Endothelial cell of umbilical vein (primary cell): Measurements from ENCODE around the gene CLDN16. TPM values are rescaled to one million over a fixed set of nuclear protein-coding genes. Genes with fewer than 3 reads are reported as not detected.

Experiments
- BruUV-seq: library from RNA; stranded (reverse); fragments of 400-500 nt; replicated peaks from 2 replicates; lab custom pipeline; 2021; lab: Mats Ljungman, UMichigan
- CTCF ChIA-PET: fragments of 300-600, 350-600 bp; sonication (Branson Sonifier 250); formaldehyde crosslinking; loops from one replicate; lab custom pipeline; 2021; ENCODE audit warnings: antibody characterized with exemption, inconsistent platforms; lab: Charles Lee
- POLR2A ChIA-PET: fragments of 300-600, 350-600 bp; sonication (Branson Sonifier 250); formaldehyde crosslinking; loops from one replicate; lab custom pipeline; 2021; ENCODE audit warnings: antibody characterized with exemption, inconsistent platforms; lab: Charles Lee
- DNase-seq: peaks from one replicate; pipeline ENCODE4 v3.0.0-alpha.2; 2011; ENCODE audit warnings: low read depth, low spot score
- FAIRE-seq: peaks from 2 replicates; lab custom pipeline; 2011; peaks lifted over from hg19 to GRCh38; lab: Jason Lieb, UNC
- H2AFZ ChIP-seq: 2 replicates; pipeline ENCODE4 v1.6.0; 2012; ENCODE audit warnings: low read depth, low read length, control low read depth, inconsistent platforms
- H3K27ac ChIP-seq: 2 replicates; pipeline ENCODE4 v1.5.1; 2011; ENCODE audit warnings: low read depth, mild to moderate bottlenecking, control low read depth, low read length, moderate library complexity; ENCODE audit not compliant: insufficient read depth
- H3K27me3 ChIP-seq, 2 experiments: 2 replicates each; pipeline versions ENCODE4 v1.6.0 to v1.6.1; 2011; ENCODE audit warnings: low read length in 2 of 2, mixed read lengths in 1 of 2; ENCODE audit not compliant: control insufficient read depth in 2 of 2, insufficient read depth in 2 of 2
- H3K36me3 ChIP-seq, 2 experiments: 2 replicates in 1 of 2; 3 replicates in 1 of 2; pipeline ENCODE4 v1.5.1; 2011; ENCODE audit warnings: low read length in 2 of 2, mild to moderate bottlenecking in 1 of 2, moderate library complexity in 1 of 2; ENCODE audit not compliant: control insufficient read depth in 2 of 2, insufficient read depth in 2 of 2; ENCODE audit errors: extremely low read depth in 1 of 2
- H3K4me1 ChIP-seq: 3 replicates; pipeline ENCODE4 v1.5.1; 2011; ENCODE audit warnings: mild to moderate bottlenecking, low read length; ENCODE audit not compliant: control insufficient read depth, insufficient read depth; ENCODE audit errors: extremely low read depth
- H3K4me2 ChIP-seq: 2 replicates; pipeline ENCODE4 v1.6.1; 2011; ENCODE audit warnings: low read length, control low read depth, mixed read lengths; ENCODE audit not compliant: insufficient read depth
- H3K4me3 ChIP-seq, 3 experiments: fragments of 200-600 bp in 1 of 3; sonication (generic), shearing (Covaris generic) in 1 of 3; replicated peaks in 1 of 3; 2 replicates each; pipeline ENCODE4 v1.5.1; 2011 to 2016; ENCODE audit warnings: control low read depth in 3 of 3, low read length in 3 of 3, mild to moderate bottlenecking in 2 of 3, inconsistent platforms in 1 of 3, low read depth in 1 of 3, moderate library complexity in 1 of 3; ENCODE audit not compliant: insufficient read depth in 1 of 3
- H3K79me2 ChIP-seq: 2 replicates; pipeline ENCODE4 v1.6.0; 2012; ENCODE audit warnings: low read length, inconsistent platforms; ENCODE audit not compliant: control insufficient read depth, insufficient read depth
- H3K9ac ChIP-seq: replicated peaks from 2 replicates; pipeline ENCODE3; 2011; ENCODE audit warnings: low read length, control low read depth; ENCODE audit not compliant: insufficient read depth; ENCODE audit errors: extremely low read depth
- H3K9me1 ChIP-seq: replicated peaks from 3 replicates; pipeline ENCODE4 v1.6.0; 2011; ENCODE audit warnings: mild to moderate bottlenecking, low read length; ENCODE audit not compliant: control insufficient read depth, insufficient read depth; ENCODE audit errors: extremely low read depth
- H3K9me3 ChIP-seq: replicated peaks from 2 replicates; pipeline ENCODE4 v1.5.1; 2012; ENCODE audit warnings: low read length, inconsistent platforms; ENCODE audit not compliant: control insufficient read depth, insufficient read depth
- H4K20me1 ChIP-seq: replicated peaks from 2 replicates; pipeline ENCODE3; 2011; ENCODE audit warnings: mild to moderate bottlenecking, low read length; ENCODE audit not compliant: control insufficient read depth, insufficient read depth; ENCODE audit errors: extremely low read depth
- EZH2 ChIP-seq: IDR thresholded peaks from 2 replicates; pipeline ENCODE4 v1.6.1; 2012; ENCODE audit warnings: borderline replicate concordance, low read depth, mild to moderate bottlenecking, moderate library complexity, low read length, inconsistent platforms; ENCODE audit not compliant: severe bottlenecking
- FOS ChIP-seq: IDR thresholded peaks from 2 replicates; pipeline ENCODE4 v1.6.1; 2011; ENCODE audit warnings: mild to moderate bottlenecking, low read length, moderate library complexity, borderline replicate concordance; ENCODE audit not compliant: insufficient read depth
- GATA2 ChIP-seq: IDR thresholded peaks from 2 replicates; pipeline ENCODE4 v1.7.0; 2011; ENCODE audit warnings: low read depth, mild to moderate bottlenecking, moderate library complexity, mixed read lengths, low read length; ENCODE audit not compliant: insufficient read length, insufficient read depth
- JUN ChIP-seq: IDR thresholded peaks from 2 replicates; pipeline ENCODE4 v1.6.1; 2011; ENCODE audit warnings: borderline replicate concordance, low read depth; ENCODE audit not compliant: insufficient read length, insufficient read depth
- MYC ChIP-seq: IDR thresholded peaks from one replicate; pipeline ENCODE4 v1.6.1; 2011; ENCODE audit warnings: mild to moderate bottlenecking, low read depth, low read length
- POLR2A ChIP-seq: IDR thresholded peaks from 2 replicates; pipeline ENCODE4 v1.6.1; 2012; ENCODE audit warnings: low read depth, mild to moderate bottlenecking, control low read depth, low read length
- POLR2AphosphoS5 ChIP-seq: IDR thresholded peaks from 2 replicates; pipeline ENCODE4 v1.6.1; 2012; ENCODE audit warnings: low read depth, mild to moderate bottlenecking, control low read depth, low read length, moderate library complexity; ENCODE audit not compliant: insufficient read depth
- dilution Hi-C: fragments of 300-500 bp; cut with MboI; formaldehyde crosslinking; loops from one replicate; pipeline ENCODE4 v1.15.0; 2019; ENCODE audit warnings: low sequenced_read_pairs; ENCODE audit not compliant: extremely low pct_ligation_motif_present
- intact Hi-C: fragments of 100-400 bp; cut with micrococcal nuclease; formaldehyde crosslinking; loops from one replicate; pipeline ENCODE4 v1.10.0; 2022
- polyA plus RNA-seq, 4 experiments: library from polyadenylated mRNA; depleted of rRNA in 3 of 4; stranded (reverse) in 3 of 4; unstranded in 1 of 4; fragments of >200 nt; gene quantifications; 2 replicates each; pipeline versions ENCODE4 v1.2.1 to v1.2.3, GENCODE V29; 2011 to 2012; ENCODE audit warnings: missing spikeins in 1 of 4
- total RNA-seq: library from RNA; stranded (reverse); gene quantifications from 2 replicates; pipeline ENCODE4 v1.2.3, GENCODE V29; 2021
- TF ChIP-seq, protein P1 (sequence below): IDR thresholded peaks from 2 replicates; pipeline ENCODE4 v1.6.1; 2011; ENCODE audit not compliant: insufficient read depth, insufficient read length
- TF ChIP-seq, protein P2 (sequence below), 2 donors: IDR thresholded peaks; 1 replicate in 1 of 2; 2 replicates in 1 of 2; pipeline ENCODE4 v1.5.1; 2011; ENCODE audit warnings: low read length in 2 of 2, mild to moderate bottlenecking in 2 of 2, moderate library complexity in 2 of 2, control low read depth in 1 of 2, inconsistent platforms in 1 of 2, low read depth in 1 of 2; ENCODE audit not compliant: insufficient read depth in 1 of 2; ENCODE audit errors: extremely low read depth in 1 of 2

Gene CLDN16
- total and polyA plus RNA-seq, 2 donors (not counting 3 experiments of a cell fraction or from before 2014, with no cell fraction given), result 0.01 TPM; not detected in 1

DNA sequence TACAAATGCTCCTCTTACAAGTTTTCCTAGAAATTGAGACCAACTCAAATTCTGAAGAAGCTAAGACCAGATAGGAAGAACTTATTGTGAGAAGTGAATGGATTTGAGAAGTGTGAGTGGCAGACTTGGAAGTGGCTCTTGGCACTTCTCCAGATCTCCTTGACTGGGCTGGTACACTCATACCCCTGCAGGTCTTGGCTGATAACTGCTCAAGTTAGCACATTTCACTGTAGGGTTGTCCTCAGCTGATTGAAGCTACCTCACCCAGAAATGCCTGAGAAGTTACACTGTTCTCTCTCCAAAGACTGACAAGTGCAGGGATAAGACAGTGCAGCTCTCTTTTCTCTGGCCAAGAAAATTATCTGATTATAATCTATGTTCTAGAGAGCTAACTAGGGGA is 49.2 kb upstream of the CLDN16 start:
- ChIA-PET CTCF (interaction anchor here (0.6 to 4.7 kb wide), 12 partner anchors 10 to 377 kb away, joined by 3 to 41 read pairs (median 4); partner anchors contain the start of gene CLDN1), POLR2A (interaction anchor here (1.3 kb wide), 1 partner anchor 16 kb away, joined by 3 read pairs; the partner anchor contains the start of gene CLDN1)
- Histone ChIP-seq H3K9me3 (no peaks in the 10 kb centered on the region), H3K27ac (peak overlapping the region; percentile 70), H3K36me3 (no peaks in the 10 kb centered on the region), H3K79me2 (no peaks in the 10 kb centered on the region), H3K4me3 (no peak overlapping the region), H3K9me1 (no peaks in the 10 kb centered on the region), H3K4me2 (peak overlapping the region; percentile 72), H4K20me1 (no peaks in the 10 kb centered on the region), H3K27me3 (no peaks in the 10 kb centered on the region), H3K9ac (peak overlapping the region; percentile 51), H3K4me1 (peaks cover 21% of the 10 kb centered on the region), H2AFZ (no peak overlapping the region)
- intact Hi-C loops, result loop anchor here (1.0 to 5.0 kb wide), 2 partner anchors 48 to 174 kb away; partner anchors contain the start of gene IL1RAP
- DNase-seq, result peak; percentile 50
- dilution Hi-C loops, result no loop called here
- BruUV-seq, result no TSS peak
- peak; percentile 73 for FAIRE-seq
- TF ChIP-seq POLR2A (no peak), EZH2 (no peak), FOS (no peak)
- TF ChIP-seq, protein P1, sequence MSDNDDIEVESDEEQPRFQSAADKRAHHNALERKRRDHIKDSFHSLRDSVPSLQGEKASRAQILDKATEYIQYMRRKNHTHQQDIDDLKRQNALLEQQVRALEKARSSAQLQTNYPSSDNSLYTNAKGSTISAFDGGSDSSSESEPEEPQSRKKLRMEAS, result no peak

DNA sequence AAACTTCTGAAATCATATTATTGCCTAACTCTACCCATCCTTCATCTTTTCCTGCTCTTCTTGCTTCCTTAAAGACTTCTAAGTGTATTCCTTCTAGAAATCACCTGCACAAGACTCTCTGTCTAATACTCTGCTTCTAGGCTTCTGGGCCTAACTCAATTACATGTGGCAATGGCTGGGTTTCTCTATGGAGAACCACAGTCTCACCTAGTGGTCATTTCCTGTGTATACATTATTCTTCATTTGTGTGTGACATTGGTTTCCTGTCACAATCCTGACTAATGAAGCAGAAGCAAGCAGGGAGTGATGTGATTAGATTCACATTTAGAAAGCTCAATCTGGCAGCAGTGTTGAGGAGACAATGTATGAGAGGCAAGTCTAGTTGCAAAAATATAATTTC is 48.8 kb upstream of the CLDN16 start:
- Histone ChIP-seq H3K9me3 (no peaks in the 10 kb centered on the region), H3K27me3 (no peaks in the 10 kb centered on the region), H3K4me2 (peak overlapping the region; percentile 72), H3K9me1 (no peaks in the 10 kb centered on the region), H3K79me2 (no peaks in the 10 kb centered on the region), H2AFZ (peak overlapping the region; percentile 36), H3K9ac (peak overlapping the region; percentile 51), H3K36me3 (no peaks in the 10 kb centered on the region), H3K27ac (peak overlapping the region; percentile 70), H3K4me1 (peaks cover 21% of the 10 kb centered on the region), H4K20me1 (no peaks in the 10 kb centered on the region), H3K4me3 (no peak overlapping the region)
- ChIA-PET CTCF (interaction anchor here (0.6 to 4.7 kb wide), 13 partner anchors 10 to 378 kb away, joined by 3 to 41 read pairs (median 3); partner anchors contain the start of gene CLDN1), POLR2A (interaction anchor here (1.3 kb wide), 1 partner anchor 17 kb away, joined by 3 read pairs; the partner anchor contains the start of gene CLDN1)
- FAIRE-seq (peak; percentile 83), DNase-seq (peak; percentile 72)
- dilution Hi-C loops (no loop called here), intact Hi-C loops (loop anchor here (1.0 to 5.0 kb wide), 2 partner anchors 47 to 173 kb away; partner anchors contain the start of gene IL1RAP)
- TF ChIP-seq FOS (peak; percentile 82), MYC (no peak), POLR2A (no peak), GATA2 (peak; percentile 58), JUN (peak; percentile 26), EZH2 (no peak), POLR2AphosphoS5 (peak; percentile 49)
- TF ChIP-seq, protein P1, result no peak
- TF ChIP-seq, protein P2, sequence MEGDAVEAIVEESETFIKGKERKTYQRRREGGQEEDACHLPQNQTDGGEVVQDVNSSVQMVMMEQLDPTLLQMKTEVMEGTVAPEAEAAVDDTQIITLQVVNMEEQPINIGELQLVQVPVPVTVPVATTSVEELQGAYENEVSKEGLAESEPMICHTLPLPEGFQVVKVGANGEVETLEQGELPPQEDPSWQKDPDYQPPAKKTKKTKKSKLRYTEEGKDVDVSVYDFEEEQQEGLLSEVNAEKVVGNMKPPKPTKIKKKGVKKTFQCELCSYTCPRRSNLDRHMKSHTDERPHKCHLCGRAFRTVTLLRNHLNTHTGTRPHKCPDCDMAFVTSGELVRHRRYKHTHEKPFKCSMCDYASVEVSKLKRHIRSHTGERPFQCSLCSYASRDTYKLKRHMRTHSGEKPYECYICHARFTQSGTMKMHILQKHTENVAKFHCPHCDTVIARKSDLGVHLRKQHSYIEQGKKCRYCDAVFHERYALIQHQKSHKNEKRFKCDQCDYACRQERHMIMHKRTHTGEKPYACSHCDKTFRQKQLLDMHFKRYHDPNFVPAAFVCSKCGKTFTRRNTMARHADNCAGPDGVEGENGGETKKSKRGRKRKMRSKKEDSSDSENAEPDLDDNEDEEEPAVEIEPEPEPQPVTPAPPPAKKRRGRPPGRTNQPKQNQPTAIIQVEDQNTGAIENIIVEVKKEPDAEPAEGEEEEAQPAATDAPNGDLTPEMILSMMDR (IDR thresholded peaks at IDR 0.05; ENCODE audit: extremely low read depth in 1 of 2, insufficient read depth in 1 of 2, low read depth in 1 of 2, low read length in 2 of 2), result no peak
- no TSS peak for BruUV-seq
